HepG2 (cell line): Measurements from ENCODE around the gene TBX21. TPM values are rescaled to one million over a fixed set of nuclear protein-coding genes. Genes with fewer than 3 reads are reported as not detected.

ENCODE experiments used
- DPF2 ChIP-seq: sonication (generic); formaldehyde crosslinking; IDR thresholded peaks from 2 replicates; pipeline ENCODE4 v1.4.0; 2020; ENCODE audit warnings: mild to moderate bottlenecking, low read depth, missing genetic modification reagents, borderline replicate concordance
- EHMT2 ChIP-seq: fragments of 200-600 bp; sonication (generic); IDR thresholded peaks from 2 replicates; pipeline ENCODE4 v1.7.0; 2017; ENCODE audit warnings: antibody characterized with exemption, low read depth, low read length, borderline replicate concordance
- FOXO4 ChIP-seq: sonication (generic); formaldehyde crosslinking; conservative IDR thresholded peaks from 2 replicates; pipeline ENCODE4 v1.8.1; 2023; ENCODE audit warnings: missing genetic modification reagents
- HDAC1 ChIP-seq: sonication (generic); formaldehyde crosslinking; IDR thresholded peaks from 2 replicates; pipeline ENCODE4 v1.5.1; 2020; ENCODE audit warnings: mild to moderate bottlenecking, missing genetic modification reagents
- HES4 ChIP-seq: sonication (generic); formaldehyde crosslinking; IDR thresholded peaks from 2 replicates; pipeline ENCODE4 v1.9.0; 2021; ENCODE audit warnings: mild to moderate bottlenecking, missing genetic modification reagents, borderline replicate concordance
- JUND ChIP-seq: sonication (generic); formaldehyde crosslinking; IDR thresholded peaks from 2 replicates; pipeline ENCODE4 v1.8.0; 2022; ENCODE audit warnings: mild to moderate bottlenecking, missing genetic modification reagents
- KLF13 ChIP-seq: sonication (generic); formaldehyde crosslinking; IDR thresholded peaks from 2 replicates; pipeline ENCODE4 v1.4.0; 2020; ENCODE audit warnings: mild to moderate bottlenecking, missing genetic modification reagents
- TOPORS ChIP-seq: sonication (generic); formaldehyde crosslinking; IDR thresholded peaks from 2 replicates; pipeline ENCODE4 v1.8.0; 2023; ENCODE audit warnings: mild to moderate bottlenecking, missing genetic modification reagents
- ZBTB21 ChIP-seq: sonication (generic); formaldehyde crosslinking; IDR thresholded peaks from 2 replicates; pipeline ENCODE4 v1.4.0; 2020; ENCODE audit warnings: missing genetic modification reagents
- ZNF160 ChIP-seq: sonication (generic); formaldehyde crosslinking; IDR thresholded peaks from 2 replicates; pipeline ENCODE4 v1.8.0; 2022; ENCODE audit warnings: mild to moderate bottlenecking, inconsistent platforms, missing genetic modification reagents
- ZNF280D ChIP-seq: sonication (generic); formaldehyde crosslinking; IDR thresholded peaks from 2 replicates; pipeline ENCODE4 v1.5.1; 2020; ENCODE audit warnings: mild to moderate bottlenecking, missing genetic modification reagents
- ZNF382 ChIP-seq: sonication (generic); formaldehyde crosslinking; IDR thresholded peaks from 2 replicates; pipeline ENCODE4 v1.5.0; 2020; ENCODE audit warnings: missing genetic modification reagents, mild to moderate bottlenecking, borderline replicate concordance
- ZNF446 ChIP-seq: sonication (generic); formaldehyde crosslinking; IDR thresholded peaks from 2 replicates; pipeline ENCODE4 v1.5.0; 2020; ENCODE audit warnings: mild to moderate bottlenecking, missing genetic modification reagents
- ZNF709 ChIP-seq: sonication (generic); formaldehyde crosslinking; IDR thresholded peaks from 2 replicates; pipeline ENCODE4 v1.5.0; 2020; ENCODE audit warnings: mild to moderate bottlenecking, missing genetic modification reagents
- polyA plus RNA-seq, 8 experiments: library from polyadenylated mRNA; depleted of rRNA in 3 of 8; stranded (reverse) in 7 of 8; unstranded in 1 of 8; fragments of >200 nt; fragmentation: Illumina TruSeq in 4 of 8; extraction: Trizol in 4 of 8; gene quantifications; 2 replicates each; pipeline versions ENCODE4 v1.2.1 to v1.2.3, GENCODE V29; 2011 to 2016; ENCODE audit warnings: low read depth in 4 of 8, missing spikeins in 1 of 8, mixed read lengths in 1 of 8; ENCODE audit not compliant: insufficient read depth in 1 of 8
- total RNA-seq, 5 experiments: library from RNA; depleted of rRNA; stranded (reverse); fragments of >200 nt; fragmentation: Illumina TruSeq; extraction: Trizol; gene quantifications; 2 replicates each; pipeline ENCODE4 v1.2.3, GENCODE V29; 2016; ENCODE audit warnings: low read depth in 1 of 5
- TF ChIP-seq, protein P1 (sequence below): sonication (generic); formaldehyde crosslinking; IDR thresholded peaks from 2 replicates; pipeline ENCODE4 v1.5.0; 2020; ENCODE audit warnings: missing genetic modification reagents, mild to moderate bottlenecking, borderline replicate concordance
- TF ChIP-seq, protein P2 (sequence below): sonication (generic); formaldehyde crosslinking; IDR thresholded peaks from 2 replicates; pipeline ENCODE4 v1.5.1; 2020; ENCODE audit warnings: mild to moderate bottlenecking, missing genetic modification reagents, moderate library complexity

The TBX21 gene
- total and polyA plus RNA-seq, 2 of the 13 experiments (the other 11 are each of a cell fraction or from before 2014, with no cell fraction given), result not detected

DNA sequence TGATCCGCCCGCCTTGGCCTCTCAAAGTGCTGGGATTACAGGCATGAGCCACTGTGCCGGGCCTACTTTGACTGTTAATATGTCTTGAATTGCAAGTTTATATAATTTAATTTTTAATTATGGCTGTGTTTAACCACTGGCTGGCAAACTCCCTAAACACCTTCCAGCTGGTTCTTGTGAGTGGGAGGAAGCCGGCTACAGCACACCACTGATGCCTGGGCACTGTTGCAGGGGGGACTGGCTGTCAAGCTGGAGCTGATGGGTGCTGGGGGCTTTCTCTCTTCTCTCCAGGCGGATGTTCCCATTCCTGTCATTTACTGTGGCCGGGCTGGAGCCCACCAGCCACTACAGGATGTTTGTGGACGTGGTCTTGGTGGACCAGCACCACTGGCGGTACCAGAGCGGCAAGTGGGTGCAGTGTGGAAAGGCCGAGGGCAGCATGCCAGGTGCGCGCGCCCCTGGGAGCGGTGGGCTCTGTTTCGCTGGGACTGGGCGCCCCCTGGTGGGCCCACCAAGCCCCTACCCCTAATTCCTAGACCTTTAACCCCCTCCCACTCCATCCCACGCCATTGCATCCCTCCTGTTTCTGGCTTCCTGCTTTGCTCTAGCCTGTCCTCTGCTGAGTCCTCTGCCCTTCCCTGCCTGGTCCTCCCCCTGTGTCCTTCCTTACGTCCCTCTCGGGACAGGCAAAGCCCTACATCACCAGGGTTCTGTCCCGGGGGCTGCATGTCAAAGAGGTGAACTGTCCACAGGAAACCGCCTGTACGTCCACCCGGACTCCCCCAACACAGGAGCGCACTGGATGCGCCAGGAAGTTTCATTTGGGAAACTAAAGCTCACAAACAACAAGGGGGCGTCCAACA lies 9.5 kb downstream of the TBX21 start (continued):
- TF ChIP-seq, protein P1, sequence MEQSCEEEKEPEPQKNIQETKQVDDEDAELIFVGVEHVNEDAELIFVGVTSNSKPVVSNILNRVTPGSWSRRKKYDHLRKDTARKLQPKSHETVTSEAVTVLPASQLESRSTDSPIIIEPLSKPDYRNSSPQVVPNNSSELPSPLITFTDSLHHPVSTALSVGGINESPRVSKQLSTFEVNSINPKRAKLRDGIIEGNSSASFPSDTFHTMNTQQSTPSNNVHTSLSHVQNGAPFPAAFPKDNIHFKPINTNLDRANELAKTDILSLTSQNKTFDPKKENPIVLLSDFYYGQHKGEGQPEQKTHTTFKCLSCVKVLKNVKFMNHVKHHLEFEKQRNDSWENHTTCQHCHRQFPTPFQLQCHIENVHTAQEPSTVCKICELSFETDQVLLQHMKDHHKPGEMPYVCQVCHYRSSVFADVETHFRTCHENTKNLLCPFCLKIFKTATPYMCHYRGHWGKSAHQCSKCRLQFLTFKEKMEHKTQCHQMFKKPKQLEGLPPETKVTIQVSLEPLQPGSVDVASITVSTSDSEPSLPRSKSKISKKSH, result peak; percentile 53; the same call in 1 of the 2 replicates
- TF ChIP-seq EHMT2 (no peak), DPF2 (CRISPR knock-in tag) (no peak), ZNF382 (CRISPR knock-in tag) (no peak), HES4 (CRISPR knock-in tag) (0 out of 2 replicates have a peak, but pooled peaks have one; percentile 52), JUND (CRISPR knock-in tag) (no peak), ZNF160 (no peak), KLF13 (CRISPR knock-in tag) (no peak), HDAC1 (CRISPR knock-in tag) (0 out of 2 replicates have a peak, but pooled peaks have one; percentile 19), ZNF446 (0 out of 2 replicates have a peak, but pooled peaks have one; percentile 36), ZBTB21 (CRISPR knock-in tag) (no peak), FOXO4 (no peak), TOPORS (no peak), ZNF709 (CRISPR knock-in tag) (0 out of 2 replicates have a peak, but pooled peaks have one; percentile 29), ZNF280D (no peak)
- TF ChIP-seq, protein P2, sequence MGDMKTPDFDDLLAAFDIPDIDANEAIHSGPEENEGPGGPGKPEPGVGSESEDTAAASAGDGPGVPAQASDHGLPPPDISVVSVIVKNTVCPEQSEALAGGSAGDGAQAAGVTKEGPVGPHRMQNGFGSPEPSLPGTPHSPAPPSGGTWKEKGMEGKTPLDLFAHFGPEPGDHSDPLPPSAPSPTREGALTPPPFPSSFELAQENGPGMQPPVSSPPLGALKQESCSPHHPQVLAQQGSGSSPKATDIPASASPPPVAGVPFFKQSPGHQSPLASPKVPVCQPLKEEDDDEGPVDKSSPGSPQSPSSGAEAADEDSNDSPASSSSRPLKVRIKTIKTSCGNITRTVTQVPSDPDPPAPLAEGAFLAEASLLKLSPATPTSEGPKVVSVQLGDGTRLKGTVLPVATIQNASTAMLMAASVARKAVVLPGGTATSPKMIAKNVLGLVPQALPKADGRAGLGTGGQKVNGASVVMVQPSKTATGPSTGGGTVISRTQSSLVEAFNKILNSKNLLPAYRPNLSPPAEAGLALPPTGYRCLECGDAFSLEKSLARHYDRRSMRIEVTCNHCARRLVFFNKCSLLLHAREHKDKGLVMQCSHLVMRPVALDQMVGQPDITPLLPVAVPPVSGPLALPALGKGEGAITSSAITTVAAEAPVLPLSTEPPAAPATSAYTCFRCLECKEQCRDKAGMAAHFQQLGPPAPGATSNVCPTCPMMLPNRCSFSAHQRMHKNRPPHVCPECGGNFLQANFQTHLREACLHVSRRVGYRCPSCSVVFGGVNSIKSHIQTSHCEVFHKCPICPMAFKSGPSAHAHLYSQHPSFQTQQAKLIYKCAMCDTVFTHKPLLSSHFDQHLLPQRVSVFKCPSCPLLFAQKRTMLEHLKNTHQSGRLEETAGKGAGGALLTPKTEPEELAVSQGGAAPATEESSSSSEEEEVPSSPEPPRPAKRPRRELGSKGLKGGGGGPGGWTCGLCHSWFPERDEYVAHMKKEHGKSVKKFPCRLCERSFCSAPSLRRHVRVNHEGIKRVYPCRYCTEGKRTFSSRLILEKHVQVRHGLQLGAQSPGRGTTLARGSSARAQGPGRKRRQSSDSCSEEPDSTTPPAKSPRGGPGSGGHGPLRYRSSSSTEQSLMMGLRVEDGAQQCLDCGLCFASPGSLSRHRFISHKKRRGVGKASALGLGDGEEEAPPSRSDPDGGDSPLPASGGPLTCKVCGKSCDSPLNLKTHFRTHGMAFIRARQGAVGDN (CRISPR knock-in tag), result peak; percentile 50
